Measurements from ENCODE around the gene LENG8.

DNA sequence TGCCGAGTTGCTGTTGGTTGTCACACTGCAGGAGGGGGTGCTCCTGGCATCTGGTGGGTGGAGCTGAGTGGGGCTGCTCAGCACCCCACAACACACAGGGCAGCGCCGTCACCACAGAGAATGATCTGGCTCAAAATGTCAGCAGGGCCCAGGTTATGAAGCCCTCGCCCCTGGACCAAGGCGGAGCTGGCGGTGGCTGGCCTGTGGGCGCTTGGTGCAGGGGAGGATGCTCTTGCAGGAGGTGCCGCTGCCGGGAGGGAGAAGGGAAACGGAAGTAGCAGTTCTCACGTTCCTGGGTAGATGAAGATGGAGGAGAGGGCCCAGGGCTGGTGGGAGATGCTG lies 14.2 kb upstream of the LENG8 start:
- TF ChIP-seq, protein P1, sequence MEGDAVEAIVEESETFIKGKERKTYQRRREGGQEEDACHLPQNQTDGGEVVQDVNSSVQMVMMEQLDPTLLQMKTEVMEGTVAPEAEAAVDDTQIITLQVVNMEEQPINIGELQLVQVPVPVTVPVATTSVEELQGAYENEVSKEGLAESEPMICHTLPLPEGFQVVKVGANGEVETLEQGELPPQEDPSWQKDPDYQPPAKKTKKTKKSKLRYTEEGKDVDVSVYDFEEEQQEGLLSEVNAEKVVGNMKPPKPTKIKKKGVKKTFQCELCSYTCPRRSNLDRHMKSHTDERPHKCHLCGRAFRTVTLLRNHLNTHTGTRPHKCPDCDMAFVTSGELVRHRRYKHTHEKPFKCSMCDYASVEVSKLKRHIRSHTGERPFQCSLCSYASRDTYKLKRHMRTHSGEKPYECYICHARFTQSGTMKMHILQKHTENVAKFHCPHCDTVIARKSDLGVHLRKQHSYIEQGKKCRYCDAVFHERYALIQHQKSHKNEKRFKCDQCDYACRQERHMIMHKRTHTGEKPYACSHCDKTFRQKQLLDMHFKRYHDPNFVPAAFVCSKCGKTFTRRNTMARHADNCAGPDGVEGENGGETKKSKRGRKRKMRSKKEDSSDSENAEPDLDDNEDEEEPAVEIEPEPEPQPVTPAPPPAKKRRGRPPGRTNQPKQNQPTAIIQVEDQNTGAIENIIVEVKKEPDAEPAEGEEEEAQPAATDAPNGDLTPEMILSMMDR (IDR thresholded peaks at IDR 0.05), result no peak
- TF ChIP-seq POLR2A (IDR thresholded peaks at IDR 0.05), result no peak

All from Peyer's patch (tissue), 4 donors.